ENCODE data around the gene POU3F2.

POU3F2 gene

DNA sequence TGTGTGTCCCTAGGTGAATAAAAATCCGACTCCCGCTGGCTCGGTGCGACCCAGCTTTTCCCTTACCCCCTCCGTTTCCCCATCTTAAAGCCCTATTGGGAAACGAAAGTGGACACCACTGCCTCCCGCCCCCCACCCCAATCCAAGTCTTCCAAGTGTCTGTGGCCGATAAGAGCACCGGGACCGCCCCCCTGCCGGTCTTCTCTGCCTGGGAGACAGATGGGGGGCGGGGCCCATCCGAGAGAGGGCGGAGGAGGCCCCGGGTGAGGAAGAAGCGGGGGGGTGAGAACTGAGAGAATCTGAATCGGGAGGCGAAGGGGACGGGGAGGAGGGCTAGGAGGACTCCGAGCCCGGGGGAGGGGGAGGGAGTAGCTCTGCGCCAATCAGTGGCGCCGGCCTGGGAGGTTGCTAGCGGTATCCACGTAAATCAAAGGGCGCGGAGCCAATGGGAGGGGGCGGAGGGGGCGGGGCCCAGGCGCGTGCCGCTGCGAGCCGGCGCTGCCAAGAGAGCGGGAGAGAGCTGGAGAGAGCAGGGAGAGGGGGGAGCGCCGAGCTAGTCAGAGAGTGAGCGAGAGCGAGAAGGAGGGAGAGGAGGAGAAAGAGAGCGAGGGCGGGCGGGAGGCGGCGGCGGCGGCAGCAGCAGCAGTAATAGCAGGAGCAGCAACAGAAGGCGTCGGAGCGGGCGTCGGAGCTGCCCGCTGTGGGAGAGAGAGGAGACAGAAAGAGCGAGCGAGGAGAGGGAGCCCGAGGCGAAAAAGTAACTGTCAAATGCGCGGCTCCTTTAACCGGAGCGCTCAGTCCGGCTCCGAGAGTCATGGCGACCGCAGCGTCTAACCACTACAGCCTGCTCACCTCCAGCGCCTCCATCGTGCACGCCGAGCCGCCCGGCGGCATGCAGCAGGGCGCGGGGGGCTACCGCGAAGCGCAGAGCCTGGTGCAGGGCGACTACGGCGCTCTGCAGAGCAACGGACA, at the start of gene POU3F2:
TSS of gene POU3F2 (plus strand) at position 515 of the 972 bp plus-strand sequence. CDS start at position 815, 300 bp downstream.
- peak in 1 of 4 experiments; percentile 38 for DNase-seq

DNA sequence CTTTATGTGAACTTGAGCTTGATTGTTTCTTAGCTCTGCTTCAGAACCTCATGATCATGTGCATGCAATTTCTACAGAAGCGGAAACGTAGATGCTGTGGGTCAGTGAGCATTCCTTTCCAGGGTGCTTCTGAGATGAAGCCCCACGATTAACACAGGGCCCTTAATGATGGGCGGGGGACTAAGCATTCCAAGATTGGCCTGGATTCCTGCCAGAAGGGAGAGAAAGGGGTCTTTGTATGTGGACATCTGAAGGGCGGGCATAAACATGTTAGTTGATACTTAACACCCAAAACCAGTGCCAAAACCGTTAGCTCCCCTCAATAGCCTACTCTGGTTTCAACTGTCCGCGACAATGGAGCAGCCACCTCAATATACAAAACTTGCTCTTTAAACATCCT, 46.9 kb upstream of the POU3F2 start:
- no peak for DNase-seq

GRCh38 chr6:98787961-98788360, 46.4 kb upstream of the POU3F2 start:
- DNase-seq, result no peak

- DNase-seq, result no peak
Measured at GRCh38 chr6:98794307-98794842, 40.0 kb upstream of the POU3F2 start.

GRCh38 chr6:98797217-98797994, 37.0 kb upstream of the POU3F2 start:
- no peak for DNase-seq

- no peak for DNase-seq
Measured at GRCh38 chr6:98800866-98801265, 33.5 kb upstream of the POU3F2 start.

DNA sequence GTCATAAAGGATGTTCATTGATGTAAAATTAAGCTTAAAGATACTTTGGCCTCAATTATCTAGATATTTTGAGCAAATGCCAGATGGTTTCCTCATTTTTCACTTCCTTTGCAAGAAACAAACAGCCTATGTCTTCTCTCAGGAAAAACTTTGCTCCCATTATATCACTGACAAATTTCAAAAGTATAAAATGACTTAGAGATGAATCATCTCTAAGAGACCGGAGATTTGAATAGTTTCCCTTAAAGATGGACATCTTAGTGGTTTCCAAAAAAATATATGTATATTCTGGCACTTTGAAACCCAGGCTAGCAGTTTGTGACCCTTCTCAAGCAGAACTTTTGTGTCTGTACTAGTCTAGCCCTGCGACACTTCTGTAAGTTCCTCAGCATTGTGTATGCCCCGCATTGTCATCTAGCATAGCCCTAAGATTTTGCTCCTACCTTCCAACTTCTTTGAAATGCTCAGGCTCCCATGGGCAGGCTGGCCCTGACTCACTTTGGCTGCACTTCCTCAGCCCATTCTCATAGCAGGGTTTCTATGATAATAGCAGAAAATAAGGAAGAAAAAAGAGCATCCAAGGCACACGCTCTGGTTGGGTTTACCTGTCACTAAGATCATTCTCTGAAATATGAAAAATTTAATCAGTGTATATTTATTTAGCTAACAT, 25.7 kb upstream of the POU3F2 start:
- no peak for DNase-seq

- no peak for DNase-seq
Measured at GRCh38 chr6:98812220-98812619, 22.2 kb upstream of the POU3F2 start.

GRCh38 chr6:98816799-98817198, 17.6 kb upstream of the POU3F2 start:
- no peak for DNase-seq

- no peak for DNase-seq
Measured at GRCh38 chr6:98821756-98822405, 12.5 kb upstream of the POU3F2 start.

DNA sequence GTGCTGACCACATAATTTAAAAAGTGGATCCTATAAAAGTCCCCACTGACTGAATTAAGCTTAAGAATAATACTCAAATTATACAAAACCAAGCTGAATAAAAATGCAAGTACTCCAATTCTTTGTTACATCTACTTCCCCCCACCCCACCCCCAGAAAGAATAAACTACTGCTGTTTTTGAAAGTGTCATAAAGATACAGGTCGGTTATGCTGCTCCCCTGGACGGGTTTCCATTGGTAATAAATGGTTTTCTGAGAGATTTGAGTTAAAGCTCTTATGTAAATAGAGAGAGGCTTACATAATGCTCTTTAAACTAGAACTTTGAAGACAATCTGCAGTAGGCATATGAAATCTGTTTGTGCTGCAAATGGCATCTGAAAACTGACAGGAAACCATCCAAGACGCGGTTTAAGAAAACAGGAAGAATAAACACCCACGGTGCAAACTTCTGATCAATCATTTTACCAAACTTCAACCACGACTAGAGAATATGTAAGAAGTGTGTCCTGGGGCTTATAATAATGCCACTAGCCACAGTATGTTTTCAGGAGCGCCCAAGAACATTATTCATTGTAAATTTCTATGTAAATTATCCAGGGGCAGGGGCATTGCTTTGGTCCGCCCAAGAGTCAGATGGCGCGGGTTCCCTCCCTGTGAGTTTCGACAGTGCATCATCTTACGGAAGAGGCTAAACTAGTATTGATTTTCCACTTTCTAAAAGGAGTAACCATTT, 10.8 kb upstream of the POU3F2 start:
- DNase-seq, result no peak

- no peak for DNase-seq
Measured at GRCh38 chr6:98824162-98824901, 10.0 kb upstream of the POU3F2 start.

GRCh38 chr6:98824902-98825599, 9.3 kb upstream of the POU3F2 start:
- DNase-seq, result no peak

DNA sequence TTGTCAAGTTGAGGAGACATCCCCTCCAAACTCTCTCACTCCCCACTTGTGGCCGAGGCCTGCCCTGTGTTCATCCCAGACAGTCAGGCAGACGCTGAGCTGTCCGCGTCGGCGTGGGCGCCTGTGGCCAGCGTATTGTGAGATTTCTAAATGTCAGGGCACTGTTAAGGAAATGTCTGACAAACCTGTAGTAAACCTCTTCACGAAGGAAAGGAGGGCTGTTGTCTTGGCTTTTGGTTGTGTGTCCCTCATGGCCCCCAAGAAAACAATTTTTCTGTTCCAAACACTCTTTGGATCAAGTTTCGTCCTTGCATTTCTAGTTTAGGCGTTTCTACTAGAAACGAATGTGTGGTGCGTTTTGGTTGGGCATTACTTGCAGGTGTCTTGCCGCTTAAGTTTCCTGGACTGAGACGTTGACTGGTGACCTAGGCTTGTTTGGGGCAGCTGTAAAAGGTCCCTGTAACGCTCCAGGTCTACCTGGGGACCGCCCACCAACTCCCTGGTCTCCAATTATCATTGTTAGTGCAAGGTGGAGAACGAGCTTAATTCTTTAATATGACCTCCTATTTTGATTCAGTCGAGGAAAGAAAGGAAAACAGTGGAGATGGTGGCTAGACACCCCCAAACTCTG, 8.7 kb upstream of the POU3F2 start:
- no peak for DNase-seq

- DNase-seq, result no peak
Measured at GRCh38 chr6:98827295-98828159, 6.8 kb upstream of the POU3F2 start.

DNA sequence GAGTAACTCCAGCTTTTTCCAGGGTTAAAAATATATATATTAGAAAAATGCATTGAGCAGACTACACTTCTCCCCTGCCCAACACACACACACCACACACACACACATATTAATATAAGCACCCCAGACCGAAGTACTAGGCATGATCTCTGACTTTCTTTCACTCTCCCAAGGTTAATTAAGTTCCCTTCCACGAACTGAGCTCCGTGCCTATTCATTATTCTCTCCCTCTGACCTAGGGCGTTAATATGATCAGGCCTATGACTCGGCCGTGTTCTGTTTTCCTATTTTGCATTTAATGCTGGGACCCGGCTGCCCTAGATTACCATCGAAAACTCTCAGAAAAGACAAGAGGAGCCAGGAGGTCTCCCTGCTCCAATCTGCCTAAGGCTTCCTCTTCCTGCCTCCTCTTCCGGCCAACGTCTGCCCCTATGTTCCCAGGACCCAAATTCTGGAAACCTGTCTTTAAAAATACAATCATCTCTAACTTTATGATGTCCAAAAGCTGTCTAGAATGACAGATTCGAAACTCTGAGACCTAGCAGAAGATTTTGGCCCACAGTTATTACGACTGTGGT, 6.1 kb upstream of the POU3F2 start:
- DNase-seq, result no peak

DNA sequence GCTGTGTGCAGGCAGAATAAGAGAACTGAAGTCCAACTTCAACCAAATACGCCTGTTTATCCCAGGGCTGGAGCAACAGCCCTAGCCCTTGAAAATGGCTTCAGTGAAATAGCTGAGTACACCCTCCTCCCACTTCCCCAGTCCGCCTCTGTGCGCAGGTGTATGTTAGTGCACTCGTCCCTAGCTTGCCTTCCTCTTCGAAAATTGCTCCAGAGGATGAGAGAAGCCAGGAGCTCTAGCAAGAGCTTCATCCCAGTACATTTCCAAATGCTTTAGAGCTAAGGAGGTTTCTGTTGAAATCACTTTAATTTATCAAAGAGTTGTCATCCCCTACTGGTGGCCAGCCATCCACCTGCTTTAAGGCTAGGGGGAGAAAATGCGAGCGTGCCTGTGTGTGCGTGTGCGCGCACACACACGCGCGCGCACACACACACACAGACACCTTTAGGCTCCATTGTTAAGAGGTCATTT, 5.4 kb upstream of the POU3F2 start:
- no peak for DNase-seq

DNA sequence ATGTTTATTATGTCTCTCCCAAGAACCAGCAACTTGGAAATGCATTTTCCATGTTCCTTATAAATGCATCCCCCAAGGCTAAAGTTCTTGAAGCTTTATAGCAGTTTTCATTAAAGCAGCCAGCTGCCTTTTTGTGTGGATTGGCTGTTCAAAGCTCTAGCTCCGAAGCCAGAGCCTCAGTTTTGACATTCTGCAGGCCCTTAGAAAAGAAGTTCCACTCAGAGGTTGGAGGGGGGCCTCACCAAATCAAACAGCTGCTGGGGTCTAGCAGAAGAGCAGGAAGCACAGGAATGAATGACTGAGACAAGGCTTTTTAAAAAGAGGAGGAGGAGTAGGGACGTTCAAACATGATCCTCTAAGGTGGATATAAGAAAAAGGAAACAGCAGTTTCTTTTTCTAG, 4.2 kb upstream of the POU3F2 start:
- DNase-seq, result no peak

Data from activated naive CD4-positive, alpha-beta T cell (primary cell).